GM13976 (cell line): ENCODE data around the gene LRRC3C.

Experiments
- DNase-seq: peaks from one replicate; pipeline ENCODE4 v3.0.0; 2012; ENCODE audit warnings: low spot score
- in situ Hi-C: fragments of 300-500 bp; cut with MboI; formaldehyde crosslinking; loops from one replicate; pipeline ENCODE4 v1.12.0; 2022; ENCODE audit warnings: low sequenced_read_pairs, mixed read lengths, inconsistent platforms; ENCODE audit not compliant: unreplicated experiment
- TF ChIP-seq, protein P1 (sequence below): IDR thresholded peaks from 2 replicates; pipeline ENCODE4 v1.5.1; 2012; ENCODE audit warnings: borderline replicate concordance, mild to moderate bottlenecking; ENCODE audit not compliant: insufficient read depth; ENCODE audit errors: extremely low read depth, missing control alignments, control extremely low read depth

LRRC3C gene

DNA sequence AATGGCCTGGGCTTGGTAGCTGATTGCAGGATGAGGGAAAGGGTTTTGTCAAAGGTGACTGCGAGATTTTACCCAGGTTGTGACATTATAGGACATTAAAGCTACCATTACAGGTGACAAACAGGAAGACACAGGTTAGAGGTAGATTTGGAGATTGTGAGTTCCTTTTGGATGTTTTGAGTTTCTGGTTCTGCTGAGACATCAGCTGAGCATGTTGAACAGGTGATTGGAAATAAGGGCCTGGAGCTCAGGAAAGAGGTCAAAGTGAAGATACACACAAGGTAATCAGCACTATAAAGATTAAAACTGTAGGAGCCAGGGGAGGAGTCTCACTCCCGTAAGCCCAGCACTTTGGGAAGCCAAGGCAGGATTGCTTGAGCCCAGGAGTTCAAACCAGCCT, 41.2 kb downstream of the LRRC3C start:
- in situ Hi-C loops, result no loop called here
- TF ChIP-seq, protein P1, sequence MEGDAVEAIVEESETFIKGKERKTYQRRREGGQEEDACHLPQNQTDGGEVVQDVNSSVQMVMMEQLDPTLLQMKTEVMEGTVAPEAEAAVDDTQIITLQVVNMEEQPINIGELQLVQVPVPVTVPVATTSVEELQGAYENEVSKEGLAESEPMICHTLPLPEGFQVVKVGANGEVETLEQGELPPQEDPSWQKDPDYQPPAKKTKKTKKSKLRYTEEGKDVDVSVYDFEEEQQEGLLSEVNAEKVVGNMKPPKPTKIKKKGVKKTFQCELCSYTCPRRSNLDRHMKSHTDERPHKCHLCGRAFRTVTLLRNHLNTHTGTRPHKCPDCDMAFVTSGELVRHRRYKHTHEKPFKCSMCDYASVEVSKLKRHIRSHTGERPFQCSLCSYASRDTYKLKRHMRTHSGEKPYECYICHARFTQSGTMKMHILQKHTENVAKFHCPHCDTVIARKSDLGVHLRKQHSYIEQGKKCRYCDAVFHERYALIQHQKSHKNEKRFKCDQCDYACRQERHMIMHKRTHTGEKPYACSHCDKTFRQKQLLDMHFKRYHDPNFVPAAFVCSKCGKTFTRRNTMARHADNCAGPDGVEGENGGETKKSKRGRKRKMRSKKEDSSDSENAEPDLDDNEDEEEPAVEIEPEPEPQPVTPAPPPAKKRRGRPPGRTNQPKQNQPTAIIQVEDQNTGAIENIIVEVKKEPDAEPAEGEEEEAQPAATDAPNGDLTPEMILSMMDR, result no peak
- no peak for DNase-seq

GRCh38 chr17:39969375-39969774, 41.8 kb downstream of the LRRC3C start:
- TF ChIP-seq, protein P1, result no peak
- in situ Hi-C loops, result no loop called here
- no peak for DNase-seq

DNA sequence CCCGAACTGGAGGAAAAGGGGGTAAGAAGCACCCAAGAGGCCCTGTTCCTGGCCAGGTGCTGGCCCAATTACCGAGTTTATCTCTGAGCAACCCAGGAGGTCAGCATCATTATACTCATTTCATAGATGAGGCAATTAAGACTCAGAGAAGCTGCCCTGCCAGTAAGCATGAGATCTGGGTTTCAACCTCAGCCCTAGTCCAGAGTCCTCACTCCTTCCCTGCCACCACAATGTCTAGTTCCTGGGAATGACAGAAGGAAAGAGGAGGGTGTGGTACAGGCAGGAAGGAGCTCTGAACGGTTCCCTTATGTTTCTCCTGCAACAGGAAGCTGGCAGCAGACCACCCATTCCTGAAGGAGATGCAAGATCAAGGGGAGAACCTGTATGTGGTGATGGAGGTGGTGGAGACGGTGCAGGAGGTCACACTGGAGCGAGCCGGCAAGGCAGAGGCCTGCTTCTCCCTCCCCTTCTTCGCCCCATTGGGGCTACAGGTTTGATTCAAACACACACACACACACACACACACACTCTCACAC, 42.7 kb downstream of the LRRC3C start:
- DNase-seq, result no peak
- in situ Hi-C loops, result no loop called here
- TF ChIP-seq, protein P1, result no peak

- TF ChIP-seq, protein P1, result no peak
- no peak for DNase-seq
- in situ Hi-C loops, result no loop called here
Measured at GRCh38 chr17:39971076-39971603, 43.6 kb downstream of the LRRC3C start.

- no peak for DNase-seq
- in situ Hi-C loops, result no loop called here
- TF ChIP-seq, protein P1, result no peak
Measured at GRCh38 chr17:39972271-39972670, 44.7 kb downstream of the LRRC3C start.

- TF ChIP-seq, protein P1, result no peak
- in situ Hi-C loops, result no loop called here
- no peak for DNase-seq
Measured at GRCh38 chr17:39973496-39973895, 46.0 kb downstream of the LRRC3C start.
